GM18870 (cell line): Measurements from ENCODE around the gene FIGNL2.

ENCODE experiments used
- ATAC-seq: cut with Tn5 transposase; IDR thresholded peaks from one replicate; pipeline ENCODE4 v1.9.1; 2021; ENCODE audit warnings: moderate library complexity; ENCODE audit not compliant: unreplicated experiment

The FIGNL2 gene

DNA sequence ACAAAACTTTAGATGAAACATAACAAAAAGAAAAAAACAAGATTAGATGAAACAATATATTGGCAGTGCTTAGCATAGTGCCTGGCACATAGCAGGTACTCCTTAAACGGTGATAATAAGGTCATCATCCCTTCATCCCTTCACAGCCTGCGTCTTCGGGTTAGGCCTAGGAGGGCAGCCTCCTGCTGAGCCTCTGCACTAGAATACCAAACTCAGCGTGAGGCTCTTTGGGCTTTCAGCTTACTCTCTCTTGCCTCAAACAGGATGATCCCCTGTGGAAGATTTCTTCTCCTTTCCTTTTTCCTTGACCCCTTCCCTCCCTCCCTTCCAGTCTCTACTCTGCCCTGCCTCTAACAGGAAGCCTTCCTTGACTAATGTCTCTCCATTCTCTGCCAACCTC, 14.4 kb upstream of the FIGNL2 start:
- ATAC-seq = no peak

DNA sequence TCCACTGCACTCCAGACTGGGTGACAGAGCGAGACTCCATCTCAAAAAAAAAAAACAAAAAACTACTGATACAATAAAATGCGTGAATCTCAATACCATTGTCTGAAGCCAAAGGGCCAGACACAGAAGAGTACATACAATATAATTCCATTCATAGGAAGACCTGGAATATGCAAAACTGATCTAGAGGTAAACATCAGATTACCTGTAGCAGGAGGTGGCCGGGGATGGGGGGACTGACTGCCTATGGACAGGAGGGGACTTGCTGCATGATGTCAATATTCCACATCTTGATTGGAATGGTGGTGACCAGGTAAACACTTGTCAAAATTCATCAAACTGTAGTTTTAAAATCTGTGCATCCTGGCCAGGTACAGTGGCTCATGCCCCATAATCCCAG, 12.5 kb upstream of the FIGNL2 start:
- no peak for ATAC-seq

DNA sequence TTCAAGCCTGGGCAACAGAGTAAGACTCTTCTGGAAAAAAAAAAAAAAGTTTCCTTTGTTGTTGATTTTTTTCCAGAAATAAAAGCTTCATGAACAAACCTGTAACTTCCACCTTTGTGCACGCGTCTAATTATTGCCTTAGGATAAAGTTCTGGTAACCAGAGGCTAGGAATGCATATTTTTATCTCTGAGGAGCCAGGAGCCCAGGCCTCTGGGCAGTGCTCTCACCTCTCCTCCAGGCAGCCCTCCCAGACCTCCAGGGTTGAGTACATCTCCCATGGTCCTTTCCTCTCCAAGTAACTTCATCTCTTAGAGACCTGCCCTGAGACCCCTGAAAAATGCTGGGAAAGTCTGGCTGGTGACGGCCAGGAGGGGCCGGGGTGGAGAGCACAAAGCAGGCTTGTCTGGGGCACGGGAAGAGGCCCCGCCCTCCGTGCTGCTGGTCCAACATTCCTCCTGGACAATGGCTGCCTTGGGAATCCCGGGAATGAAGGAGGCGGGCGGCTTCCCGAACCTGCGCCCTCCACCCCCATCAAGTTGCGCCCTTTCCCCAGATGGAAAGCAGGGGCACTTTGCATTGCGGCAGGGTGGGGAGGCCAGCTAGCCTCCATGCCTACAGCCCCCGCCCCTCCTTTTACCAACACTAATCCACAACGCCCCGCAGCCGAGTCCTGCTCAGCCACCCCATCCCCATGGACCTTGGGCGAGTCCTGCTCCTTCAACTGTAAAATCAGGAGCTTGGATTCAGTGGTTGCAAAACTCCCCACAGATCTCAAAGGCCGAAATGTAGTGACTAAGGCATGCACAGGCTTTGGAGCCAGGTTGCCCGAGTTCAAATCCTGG, 7.3 kb upstream of the FIGNL2 start:
- no peak for ATAC-seq

GRCh38 chr12:51852404-51853137, 4.1 kb upstream of the FIGNL2 start:
- ATAC-seq = no peak

- ATAC-seq = no peak
Observed at GRCh38 chr12:51851413-51852124, 3.1 kb upstream of the FIGNL2 start.

GRCh38 chr12:51850965-51851299, 2.4 kb upstream of the FIGNL2 start:
- ATAC-seq = no peak

DNA sequence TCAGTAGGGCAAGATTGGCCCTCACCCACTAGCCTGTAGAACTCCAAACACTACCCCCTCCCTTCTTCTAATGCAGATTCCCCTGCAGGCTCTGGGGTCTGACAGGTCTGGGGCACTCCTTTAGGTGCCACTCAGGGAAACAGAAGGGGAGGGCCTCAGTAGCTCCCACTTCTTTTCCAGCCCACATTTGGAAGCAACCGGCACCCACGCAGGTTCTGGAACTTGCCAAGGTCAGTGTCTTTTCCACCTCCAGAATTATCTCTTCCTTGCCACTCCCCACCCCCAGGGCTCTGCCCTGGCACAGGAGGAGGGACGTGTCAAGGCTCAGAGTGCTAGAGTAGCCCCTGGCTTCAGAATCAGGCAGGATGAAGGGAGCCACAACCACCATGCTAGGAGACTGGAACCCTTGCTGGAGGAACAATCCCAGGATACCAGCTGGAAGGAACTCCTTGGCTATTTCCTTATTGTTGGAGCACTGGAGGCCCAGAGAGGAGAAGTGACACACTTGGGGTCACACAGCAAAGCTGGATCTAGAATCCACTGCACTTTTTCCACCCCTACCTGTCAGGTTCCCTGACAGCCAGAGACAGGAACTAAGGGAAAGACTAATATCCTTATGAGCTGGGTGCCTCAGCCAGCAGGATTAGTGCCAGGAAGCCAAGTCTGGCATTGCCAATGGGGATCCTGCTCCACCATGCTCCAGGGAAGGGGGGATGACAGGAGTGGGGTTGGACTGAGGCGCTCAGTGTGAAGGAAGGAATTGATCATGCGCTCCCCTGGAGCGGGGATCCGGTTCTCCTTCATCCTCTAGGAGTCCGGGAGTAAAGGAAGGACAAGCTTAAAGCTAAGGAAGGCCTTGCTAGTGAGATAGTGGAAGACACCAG, 1.8 kb upstream of the FIGNL2 start:
- ATAC-seq = no peak

GRCh38 chr12:51848841-51849735, 570 bp upstream of the FIGNL2 start:
- ATAC-seq = no peak

DNA sequence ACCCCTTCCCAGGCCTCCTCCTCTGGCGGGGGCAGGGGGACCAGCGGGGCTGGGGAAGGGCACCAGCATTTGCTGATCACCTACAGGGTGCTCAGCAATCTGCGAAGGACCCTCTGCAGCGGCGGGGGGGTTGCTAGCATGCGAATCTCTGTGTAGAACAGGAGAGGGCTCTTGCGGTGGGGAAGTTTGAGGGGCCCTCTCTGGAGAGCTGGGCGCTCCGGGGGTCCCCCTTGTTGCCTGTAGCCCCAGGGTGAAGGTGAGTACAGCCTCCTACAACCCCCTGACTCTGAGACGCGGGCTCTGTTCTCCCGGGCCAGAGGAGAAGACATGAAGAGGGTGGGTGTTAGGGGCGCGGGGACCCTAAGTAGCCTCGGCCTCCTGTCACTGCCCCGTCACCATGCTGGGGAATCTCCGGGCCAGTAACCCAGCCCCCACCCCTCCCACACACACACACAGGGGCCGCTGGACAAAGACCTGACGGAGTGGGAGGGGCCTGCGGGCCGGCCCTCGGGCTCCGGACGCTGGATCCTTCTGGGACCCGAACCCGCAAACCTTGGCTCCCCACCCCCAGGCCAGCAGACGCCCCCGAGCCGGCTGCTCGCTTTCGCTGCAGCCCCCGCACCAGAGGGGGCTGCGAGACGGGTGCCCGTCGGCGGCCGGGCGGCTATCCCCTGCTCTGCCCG, 734 bp downstream of the FIGNL2 start:
- ATAC-seq = no peak

DNA sequence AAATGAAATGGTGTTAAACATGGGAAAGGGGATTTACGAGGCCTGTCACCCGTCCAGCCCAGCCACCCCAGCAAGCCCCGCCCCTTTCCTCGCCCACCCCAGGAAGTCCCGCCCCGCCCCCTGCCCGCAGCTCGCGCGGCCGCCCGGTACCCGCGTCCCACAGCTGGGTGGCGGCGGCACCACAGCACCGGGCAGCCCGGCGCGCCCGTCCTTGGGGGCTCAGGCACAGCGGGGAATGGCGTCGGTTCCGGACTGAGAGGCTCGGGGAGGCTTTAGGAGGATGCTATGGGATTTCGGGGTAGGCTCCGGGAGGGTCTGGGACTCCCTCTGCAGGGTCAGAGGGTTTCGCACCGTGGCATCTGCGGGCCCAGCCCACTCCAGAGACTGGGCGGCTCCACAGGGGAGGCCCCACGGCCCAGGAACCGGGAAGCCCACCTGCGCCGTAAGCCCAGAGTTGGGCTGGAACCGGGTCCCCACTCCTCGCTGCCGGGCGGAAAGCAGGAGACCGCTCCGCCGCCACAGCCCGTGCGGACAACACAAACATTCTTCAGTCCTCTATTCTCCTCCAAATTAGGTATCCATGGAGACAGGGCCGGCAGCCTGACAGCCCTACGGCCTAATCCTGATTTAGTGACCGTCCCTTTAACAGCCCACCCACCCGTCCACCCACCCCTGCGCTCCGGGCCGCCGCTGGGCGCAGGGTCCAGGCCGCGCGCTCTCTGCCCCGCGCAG, 1.4 kb downstream of the FIGNL2 start:
- no peak for ATAC-seq

DNA sequence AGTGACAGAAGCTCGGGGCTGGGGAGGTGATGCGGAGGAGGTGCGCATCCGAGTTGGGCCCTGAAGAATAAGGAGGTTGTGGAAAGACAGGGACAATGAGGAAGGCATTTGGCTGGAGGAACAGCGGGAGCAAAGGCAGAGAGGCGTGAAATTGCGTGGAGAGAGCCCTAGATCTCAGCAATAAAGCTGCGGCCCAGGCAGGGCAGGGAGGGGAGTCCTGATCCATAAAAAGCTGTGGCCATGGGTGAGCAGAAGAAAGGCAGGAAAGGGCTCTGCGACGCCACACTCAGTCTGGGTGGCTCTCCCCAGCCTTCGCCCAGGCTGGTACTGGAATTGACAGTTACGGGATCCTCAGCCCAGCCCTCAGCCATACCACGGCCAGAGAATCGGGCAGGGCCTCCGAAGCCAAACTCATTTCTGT, 2.2 kb downstream of the FIGNL2 start:
- ATAC-seq = no peak

DNA sequence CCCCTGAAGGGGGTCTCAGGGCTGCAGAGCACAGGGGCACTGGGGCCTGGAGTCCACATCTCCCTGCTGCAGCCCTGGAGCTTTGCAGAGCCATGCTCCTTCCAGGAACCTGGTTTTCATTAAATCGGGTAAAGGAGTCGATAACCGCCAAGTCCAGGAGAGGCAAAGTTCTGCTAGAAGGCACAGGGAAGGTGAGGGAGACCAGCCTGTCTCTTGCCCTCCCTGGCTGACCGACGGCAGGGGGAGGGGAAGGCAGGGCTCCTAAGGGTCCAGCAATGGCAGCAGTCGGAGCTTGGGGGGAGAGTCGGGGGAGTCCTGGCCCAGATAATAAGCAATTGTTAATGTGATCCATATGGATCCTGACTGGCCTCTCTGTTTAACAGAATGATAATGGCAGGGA, 3.0 kb downstream of the FIGNL2 start:
- no peak for ATAC-seq

DNA sequence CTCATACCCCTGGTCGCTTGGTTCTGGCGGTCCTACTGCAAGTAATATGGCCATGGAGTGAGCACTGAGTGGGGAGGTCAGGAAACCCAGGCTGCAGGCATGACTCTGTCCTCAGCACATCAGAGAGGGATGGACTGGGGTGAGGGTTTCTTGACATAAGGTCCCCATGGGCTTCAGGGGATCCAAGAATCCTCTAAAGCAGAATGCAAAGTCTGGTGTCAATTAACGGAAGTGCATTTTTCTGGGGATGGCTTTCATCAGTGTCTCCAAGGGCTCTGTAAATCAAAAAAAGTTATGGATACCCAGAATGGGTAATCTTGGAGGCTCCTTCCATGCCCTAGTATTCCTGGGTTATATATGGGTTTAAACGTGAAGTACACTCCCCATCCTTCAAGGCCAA, 3.7 kb downstream of the FIGNL2 start:
- no peak for ATAC-seq

DNA sequence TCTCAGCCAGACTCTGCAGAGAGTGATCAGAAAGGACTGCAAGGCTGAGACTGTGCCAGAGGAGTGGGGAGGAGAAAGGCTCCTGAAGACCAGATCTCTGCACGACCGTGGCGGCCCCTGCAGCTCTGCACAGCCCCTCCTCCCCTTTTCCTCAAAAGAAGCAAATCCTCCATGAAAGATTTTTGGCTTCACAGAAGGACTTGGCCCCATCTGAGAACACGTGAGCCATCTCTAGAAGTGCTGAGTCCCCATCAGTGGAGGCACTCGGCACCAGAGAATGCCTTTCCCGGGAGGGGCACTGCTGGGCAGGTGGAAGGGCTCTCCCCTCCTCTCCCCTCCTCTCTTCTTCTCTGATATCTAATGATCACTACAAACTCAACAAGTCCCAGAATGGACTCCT, 6.8 kb downstream of the FIGNL2 start:
- no peak for ATAC-seq

DNA sequence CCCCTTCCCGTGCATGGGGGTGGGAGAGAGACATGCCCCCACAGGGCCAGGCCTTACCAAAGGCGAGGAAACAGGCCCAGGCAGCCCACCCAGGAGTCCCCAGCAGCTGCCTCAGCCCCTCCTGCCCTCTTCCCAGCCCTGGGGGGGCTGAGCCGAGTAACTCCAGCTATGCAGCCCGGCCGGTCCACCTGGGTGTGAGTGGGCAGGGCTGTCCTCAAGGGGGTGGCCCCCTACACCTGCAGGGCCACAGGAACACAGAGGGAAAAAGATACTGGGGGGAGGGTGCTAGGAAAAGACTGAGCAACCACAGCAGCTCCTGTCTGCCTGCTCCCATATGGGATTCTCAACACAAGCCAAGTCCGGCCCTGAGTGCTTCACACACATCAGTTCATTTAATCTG, 7.6 kb downstream of the FIGNL2 start:
- ATAC-seq = no peak

DNA sequence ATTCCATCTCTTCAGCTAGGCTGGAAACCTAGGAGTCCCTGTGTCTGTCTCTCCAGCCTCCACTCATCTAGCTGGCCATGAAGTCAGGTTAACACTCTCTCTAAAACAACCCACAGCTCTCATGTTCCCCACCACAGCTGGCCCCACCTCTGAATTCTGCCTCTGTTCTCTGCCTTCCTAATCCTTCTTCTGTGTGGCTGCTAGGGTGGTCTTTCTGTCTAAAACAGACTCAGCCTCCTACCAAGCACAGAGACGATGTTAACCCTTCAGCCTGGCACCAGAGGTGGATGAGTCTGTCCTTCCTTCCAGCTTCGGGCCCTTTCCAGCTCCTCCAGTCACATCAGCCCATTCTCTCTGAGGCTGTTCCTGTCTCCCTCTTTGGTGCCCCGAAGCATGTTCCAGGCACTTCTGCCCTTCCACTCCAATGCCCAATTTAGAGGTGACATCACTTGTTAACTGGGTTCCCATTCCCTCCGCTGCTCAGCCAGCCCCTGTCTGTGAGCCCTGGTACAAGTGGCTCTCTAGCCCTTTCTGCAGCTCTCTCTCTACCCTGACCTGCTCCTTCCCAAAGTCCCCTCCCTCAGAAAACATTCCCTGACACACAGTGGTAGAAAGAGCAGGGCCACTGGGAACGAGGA, 9.1 kb downstream of the FIGNL2 start:
- ATAC-seq = no peak

- ATAC-seq = no peak
Observed at GRCh38 chr12:51838762-51839161, 9.8 kb downstream of the FIGNL2 start.

DNA sequence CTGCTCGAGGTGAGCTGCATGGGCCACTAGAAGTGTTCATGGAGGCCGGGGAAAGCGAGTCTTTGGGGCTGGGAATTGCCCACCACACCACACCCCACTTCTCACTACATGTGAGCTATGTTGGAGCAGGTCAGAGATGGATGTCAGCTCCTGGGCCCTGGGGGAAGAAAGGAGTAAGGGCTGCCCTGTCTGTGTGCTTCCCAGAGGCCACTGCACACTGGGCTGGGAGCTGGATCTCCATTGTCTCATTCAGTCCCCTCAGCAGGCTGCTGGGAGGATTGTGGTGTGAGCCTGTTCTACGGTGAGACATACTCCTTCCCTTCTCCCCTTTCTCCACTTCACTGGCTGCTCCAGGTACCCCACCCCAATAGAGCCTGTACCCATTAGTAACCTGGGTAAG, 10.5 kb downstream of the FIGNL2 start:
- no peak for ATAC-seq
